Nucleus accumbens (tissue), 56 donors: ENCODE measurements around the gene OR2Z1.
A peak's percentile ranks its signal among the peaks of the same experiment; 100 is the strongest.
"Not testable (repeated sequence)": the region's sequence is repeated elsewhere in the genome, so short reads cannot be mapped to it uniquely, and the experiment has no call there.

Experiments
- DNase-seq, 56 donors: peaks; one replicate each; lab custom pipeline; 2025; lab: John Stamatoyannopoulos, UW

The OR2Z1 gene

GRCh38 chr19:8700956-8701355, 20.5 kb upstream of the OR2Z1 start:
- DNase-seq = no peak

GRCh38 chr19:8702350-8702749, 19.1 kb upstream of the OR2Z1 start:
- DNase-seq = no peak

GRCh38 chr19:8703223-8703622, 18.2 kb upstream of the OR2Z1 start:
- no peak for DNase-seq

- peak in 1 of 56 donors; percentile 3 for DNase-seq
Observed at GRCh38 chr19:8705304-8705703, 16.1 kb upstream of the OR2Z1 start.

- no peak for DNase-seq
Observed at GRCh38 chr19:8705742-8706141, 15.7 kb upstream of the OR2Z1 start.

GRCh38 chr19:8710337-8710736, 11.1 kb upstream of the OR2Z1 start:
- DNase-seq = not testable (repeated sequence)

GRCh38 chr19:8722032-8722431, 598 bp downstream of the OR2Z1 start:
- no peak for DNase-seq

- DNase-seq = no peak
Observed at GRCh38 chr19:8724276-8724675, 2.8 kb downstream of the OR2Z1 start.

GRCh38 chr19:8731428-8732169, 10.2 kb downstream of the OR2Z1 start:
- DNase-seq = no peak

GRCh38 chr19:8738377-8738776, 16.9 kb downstream of the OR2Z1 start:
- no peak for DNase-seq

GRCh38 chr19:8739291-8740065, 18.0 kb downstream of the OR2Z1 start:
- not testable (repeated sequence) for DNase-seq

- not testable (repeated sequence) for DNase-seq
Observed at GRCh38 chr19:8767257-8767656, 45.8 kb downstream of the OR2Z1 start.

- not testable (repeated sequence) for DNase-seq
Observed at GRCh38 chr19:8769265-8769664, 47.8 kb downstream of the OR2Z1 start.

GRCh38 chr19:8773587-8773986, 52.2 kb downstream of the OR2Z1 start:
- not testable (repeated sequence) for DNase-seq
